ENCODE measurements around the gene MAML1. TPM values are rescaled to one million over a fixed set of nuclear protein-coding genes. Genes with fewer than 3 reads are reported as not detected.

The MAML1 gene
- total RNA-seq, 1 donor from 2014 or later: 29.1 TPM

DNA sequence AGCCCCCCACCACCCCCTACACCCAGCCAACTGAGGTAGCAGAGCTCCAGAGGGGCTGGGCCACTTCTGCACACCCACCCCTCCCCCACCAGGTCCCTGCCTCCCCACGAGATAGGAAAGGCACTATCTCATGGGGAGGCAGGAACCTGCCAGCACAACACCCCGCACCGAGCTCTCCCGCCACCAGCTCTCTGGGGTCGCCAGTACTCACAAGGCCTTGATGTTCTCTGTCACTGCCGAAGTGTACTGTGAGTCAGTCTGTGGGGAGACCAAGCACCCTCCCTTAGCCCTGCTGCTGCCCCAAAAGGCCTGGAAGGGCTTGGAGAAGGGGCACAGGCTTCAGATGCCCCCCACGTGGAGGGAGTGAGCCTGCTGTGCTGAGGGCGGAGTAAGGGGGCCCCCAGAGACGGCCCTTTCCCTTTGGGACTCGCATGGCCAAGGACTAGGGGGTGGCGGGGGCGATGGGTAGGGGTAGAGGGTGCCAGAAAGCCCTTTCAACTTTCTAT, 68.1 kb downstream of the MAML1 start:
- Histone ChIP-seq H3K27me3 (peaks cover 7% of the 10 kb centered on the region), H3K4me3 (no peak overlapping the region), H4K20me1 (ENCODE audit: low read depth) (peaks cover 57% of the 10 kb centered on the region), H3K4me1 (peaks cover 28% of the 10 kb centered on the region), H3K9ac (no peak overlapping the region), H3K27ac (no peak overlapping the region), H3F3A (ENCODE audit: low read depth) (peaks cover 27% of the 10 kb centered on the region), H3K79me2 (ENCODE audit: low read depth) (peaks cover 25% of the 10 kb centered on the region), H3K9me3 (ENCODE audit: low read depth) (no peaks in the 10 kb centered on the region), H2AFZ (replicated peaks) (no peak overlapping the region), H3K4me2 (no peak overlapping the region), H3K36me3 (no peaks in the 10 kb centered on the region)
- H3K27me3 Mint-ChIP-seq (ENCODE audit: insufficient read depth, low read depth): peaks cover 14% of the 10 kb centered on the region
- H3K27ac Mint-ChIP-seq: no peak overlapping the region
- no peak overlapping the region for H3K4me3 Mint-ChIP-seq
- H3K36me3 Mint-ChIP-seq: peaks cover 18% of the 10 kb centered on the region
- H3K4me1 Mint-ChIP-seq: peaks cover 35% of the 10 kb centered on the region
- no peaks in the 10 kb centered on the region for H3K9me3 Mint-ChIP-seq
- TF ChIP-seq EZH2 (IDR thresholded peaks at IDR 0.05) (no peak), EZH2phosphoT487 (IDR thresholded peaks at IDR 0.05) (no peak)
- TF ChIP-seq, protein P1, sequence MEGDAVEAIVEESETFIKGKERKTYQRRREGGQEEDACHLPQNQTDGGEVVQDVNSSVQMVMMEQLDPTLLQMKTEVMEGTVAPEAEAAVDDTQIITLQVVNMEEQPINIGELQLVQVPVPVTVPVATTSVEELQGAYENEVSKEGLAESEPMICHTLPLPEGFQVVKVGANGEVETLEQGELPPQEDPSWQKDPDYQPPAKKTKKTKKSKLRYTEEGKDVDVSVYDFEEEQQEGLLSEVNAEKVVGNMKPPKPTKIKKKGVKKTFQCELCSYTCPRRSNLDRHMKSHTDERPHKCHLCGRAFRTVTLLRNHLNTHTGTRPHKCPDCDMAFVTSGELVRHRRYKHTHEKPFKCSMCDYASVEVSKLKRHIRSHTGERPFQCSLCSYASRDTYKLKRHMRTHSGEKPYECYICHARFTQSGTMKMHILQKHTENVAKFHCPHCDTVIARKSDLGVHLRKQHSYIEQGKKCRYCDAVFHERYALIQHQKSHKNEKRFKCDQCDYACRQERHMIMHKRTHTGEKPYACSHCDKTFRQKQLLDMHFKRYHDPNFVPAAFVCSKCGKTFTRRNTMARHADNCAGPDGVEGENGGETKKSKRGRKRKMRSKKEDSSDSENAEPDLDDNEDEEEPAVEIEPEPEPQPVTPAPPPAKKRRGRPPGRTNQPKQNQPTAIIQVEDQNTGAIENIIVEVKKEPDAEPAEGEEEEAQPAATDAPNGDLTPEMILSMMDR (IDR thresholded peaks at IDR 0.05): no peak
- no peak for DNase-seq (ENCODE audit: low spot score)

DNA sequence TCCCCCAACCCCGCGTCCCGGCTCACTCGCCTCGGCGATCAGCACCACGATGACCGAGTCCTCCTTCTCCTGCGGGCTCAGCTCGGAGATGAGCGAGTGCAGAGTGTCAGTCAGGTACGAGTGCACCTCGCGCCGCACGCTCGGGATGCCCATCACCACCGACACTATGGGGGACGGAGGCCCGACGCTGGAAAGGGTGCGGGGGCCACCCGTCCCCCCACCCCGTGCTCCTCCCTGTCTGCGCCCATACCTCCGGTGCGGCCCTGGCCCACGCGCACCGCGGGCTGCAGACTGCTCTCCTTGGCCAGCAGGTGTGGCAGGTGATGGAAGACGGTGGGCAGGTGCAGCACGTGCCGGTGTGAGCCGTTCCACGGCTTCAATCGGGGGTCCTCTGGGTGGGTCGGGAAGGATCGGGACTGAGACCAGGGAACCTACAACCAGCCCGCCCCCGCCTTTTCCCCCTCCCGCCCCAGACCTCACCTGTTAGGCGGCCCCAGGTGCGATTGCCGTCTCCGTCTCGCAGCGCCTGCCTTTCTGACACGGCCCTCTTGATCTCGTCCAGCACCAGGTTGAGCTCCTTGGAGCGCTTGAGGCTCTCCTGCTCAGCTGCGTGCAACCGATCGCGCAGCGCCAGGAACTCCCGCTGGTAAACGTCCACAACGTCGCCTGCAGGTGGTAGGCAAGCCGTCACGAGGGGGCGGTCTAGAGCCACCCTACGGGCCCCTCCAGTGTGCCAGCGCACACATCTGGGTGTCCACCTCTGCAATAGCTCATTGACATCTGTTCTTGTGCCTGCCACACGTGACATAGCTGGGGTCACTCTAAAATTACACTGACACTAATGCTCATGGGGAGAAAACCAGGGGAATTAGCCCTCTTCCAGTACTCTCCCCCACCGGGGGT, 68.9 kb downstream of the MAML1 start:
- Histone ChIP-seq H3K4me1 (peaks cover 28% of the 10 kb centered on the region), H4K20me1 (ENCODE audit: low read depth) (peaks cover 57% of the 10 kb centered on the region), H3K27me3 (peaks cover 5% of the 10 kb centered on the region), H2AFZ (replicated peaks) (no peak overlapping the region), H3K4me2 (no peak overlapping the region), H3K79me2 (ENCODE audit: low read depth) (peaks cover 31% of the 10 kb centered on the region), H3K36me3 (no peaks in the 10 kb centered on the region), H3F3A (ENCODE audit: low read depth) (peaks cover 23% of the 10 kb centered on the region), H3K4me3 (no peak overlapping the region), H3K9ac (no peak overlapping the region), H3K27ac (no peak overlapping the region), H3K9me3 (ENCODE audit: low read depth) (no peaks in the 10 kb centered on the region)
- H3K27me3 Mint-ChIP-seq (ENCODE audit: insufficient read depth, low read depth): peaks cover 14% of the 10 kb centered on the region
- no peak overlapping the region for H3K4me3 Mint-ChIP-seq
- no peaks in the 10 kb centered on the region for H3K9me3 Mint-ChIP-seq
- DNase-seq (ENCODE audit: low spot score): peak; percentile 85
- peaks cover 35% of the 10 kb centered on the region for H3K4me1 Mint-ChIP-seq
- peaks cover 18% of the 10 kb centered on the region for H3K36me3 Mint-ChIP-seq
- H3K27ac Mint-ChIP-seq: peak overlapping the region; percentile 90
- no peak for TF ChIP-seq EZH2phosphoT487 (IDR thresholded peaks at IDR 0.05)
- TF ChIP-seq, protein P1 (IDR thresholded peaks at IDR 0.05): peak; percentile 72

DNA sequence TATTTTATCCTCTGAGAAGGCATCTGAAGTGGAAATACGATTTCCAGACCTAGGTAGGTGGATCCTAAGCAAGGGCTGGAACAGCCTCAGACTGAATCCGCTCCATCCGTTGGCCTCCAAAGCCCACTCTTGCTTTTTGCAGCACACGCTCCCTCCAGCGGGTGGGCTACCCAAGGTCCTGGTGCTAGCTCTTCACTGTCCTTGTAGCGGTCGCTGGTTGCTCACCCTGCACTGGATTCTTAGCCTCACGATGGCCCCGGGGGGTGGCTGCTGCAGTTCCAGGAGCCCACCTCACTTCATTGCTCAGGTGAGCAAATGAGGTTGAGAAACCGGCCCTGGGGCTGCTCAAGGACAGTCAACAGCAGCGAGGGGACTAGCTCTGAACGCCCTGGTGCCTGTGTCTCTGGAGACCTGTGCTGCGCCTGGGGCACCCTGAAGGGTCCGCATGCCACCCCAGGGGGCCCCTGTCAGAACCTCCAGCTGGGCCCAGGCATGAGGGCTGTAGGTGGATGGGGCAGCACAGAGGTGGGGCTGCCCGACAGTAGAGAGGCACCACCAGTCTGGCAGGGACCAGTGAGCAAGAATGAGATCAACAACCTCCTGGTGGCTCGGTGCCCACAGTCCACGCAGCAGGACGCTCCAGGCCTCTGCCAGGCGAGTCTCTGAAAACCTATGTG, 69.7 kb downstream of the MAML1 start:
- Histone ChIP-seq H3K79me2 (ENCODE audit: low read depth) (peaks cover 31% of the 10 kb centered on the region), H3K9ac (no peak overlapping the region), H3K27ac (no peak overlapping the region), H3K4me2 (peak overlapping the region; percentile 73), H3K27me3 (no peaks in the 10 kb centered on the region), H3K9me3 (ENCODE audit: low read depth) (no peaks in the 10 kb centered on the region), H3K36me3 (no peaks in the 10 kb centered on the region), H3F3A (ENCODE audit: low read depth) (peaks cover 25% of the 10 kb centered on the region), H4K20me1 (ENCODE audit: low read depth) (peaks cover 50% of the 10 kb centered on the region), H3K4me3 (no peak overlapping the region), H3K4me1 (peaks cover 28% of the 10 kb centered on the region), H2AFZ (replicated peaks) (no peak overlapping the region)
- Mint-ChIP-seq H3K9me3 (no peaks in the 10 kb centered on the region), H3K4me1 (peaks cover 32% of the 10 kb centered on the region), H3K27ac (no peak overlapping the region), H3K36me3 (peaks cover 14% of the 10 kb centered on the region), H3K27me3 (ENCODE audit: insufficient read depth, low read depth) (peaks cover 9% of the 10 kb centered on the region), H3K4me3 (no peak overlapping the region)
- DNase-seq (ENCODE audit: low spot score): no peak
- no peak for TF ChIP-seq EZH2 (IDR thresholded peaks at IDR 0.05)

All from neural progenitor cell (in vitro differentiated cells).